HepG2 (cell line): ENCODE data around the gene NSD1. TPM values are rescaled to one million over a fixed set of nuclear protein-coding genes. Genes with fewer than 3 reads are reported as not detected.
"Not testable (repeated sequence)": the region's sequence is repeated elsewhere in the genome, so short reads cannot be mapped to it uniquely, and the experiment has no call there.

Experiments
- ATAC-seq: fragments of 200-7000 bp; cut with Tn5 transposase; 3 replicates; pipeline ENCODE4 v1.9.1; 2020; ENCODE audit warnings: mild to moderate bottlenecking, moderate library complexity
- BruUV-seq: library from RNA; stranded (reverse); fragments of 400-500 nt; replicated peaks from 2 replicates; lab custom pipeline; 2021; lab: Mats Ljungman, UMichigan
- CTCF ChIA-PET: fragments of 300-600 bp; formaldehyde crosslinking; extraction: SDS; loops from one replicate; lab custom pipeline; 2021; ENCODE audit warnings: low total read pairs, inconsistent platforms, low intra/inter-chr PET ratio; lab: Yijun Ruan, JAX
- POLR2A ChIA-PET: fragments of 350-600 bp; sonication (Branson Sonifier 250); formaldehyde crosslinking; loops from one replicate; lab custom pipeline; 2020; ENCODE audit warnings: antibody characterized with exemption, inconsistent platforms; lab: Yijun Ruan, JAX
- DNase-seq: peaks from one replicate; pipeline ENCODE4 v3.0.0-alpha.2; 2015; ENCODE audit warnings: low spot score
- FAIRE-seq: peaks from 3 replicates; lab custom pipeline; 2011; peaks lifted over from hg19 to GRCh38; lab: Jason Lieb, UNC
- H2AFZ ChIP-seq: one replicate; pipeline ENCODE4 v1.6.1; 2011; ENCODE audit warnings: low read length, inconsistent platforms
- H3K27ac ChIP-seq: fragments of 300-600 bp; 3 replicates; pipeline ENCODE4 v1.8.0; 2011; ENCODE audit warnings: mixed run types, mild to moderate bottlenecking, mixed read lengths, low read length, inconsistent platforms; ENCODE audit not compliant: insufficient read depth; ENCODE audit errors: extremely low read length
- H3K27me3 ChIP-seq, 2 experiments: fragments of 200-600 bp in 1 of 2; 2 replicates in 1 of 2; 3 replicates in 1 of 2; pipeline versions ENCODE4 v1.6.0 to v1.8.0; 2011; ENCODE audit warnings: low read length in 2 of 2, mild to moderate bottlenecking in 2 of 2, moderate library complexity in 2 of 2, inconsistent platforms in 1 of 2; ENCODE audit not compliant: insufficient read depth in 2 of 2, control insufficient read depth in 1 of 2
- H3K36me3 ChIP-seq, 2 experiments: fragments of 200-600 bp in 1 of 2; replicated peaks in 1 of 2; 2 replicates in 1 of 2; 3 replicates in 1 of 2; pipeline versions ENCODE4 v1.5.1 to v1.8.0; 2011; ENCODE audit warnings: low read length in 2 of 2, inconsistent platforms in 1 of 2; ENCODE audit not compliant: insufficient read depth in 2 of 2, control insufficient read depth in 1 of 2
- H3K4me1 ChIP-seq: 2 replicates; pipeline ENCODE4 v1.5.1; 2012; ENCODE audit warnings: low read length, inconsistent platforms; ENCODE audit not compliant: insufficient read depth
- H3K4me2 ChIP-seq: 2 replicates; pipeline ENCODE4 v1.6.0; 2011; ENCODE audit warnings: low read depth, low read length, inconsistent platforms
- H3K4me3 ChIP-seq, 3 experiments: fragments of 200-600 bp in 1 of 3; sonication (generic), shearing (Covaris generic) in 1 of 3; replicated peaks in 1 of 3; 2 replicates each; pipeline ENCODE4 v1.5.1; 2011 to 2016; ENCODE audit warnings: low read length in 3 of 3, inconsistent platforms in 2 of 3, low read depth in 2 of 3, mild to moderate bottlenecking in 2 of 3, control low read depth in 1 of 3, mixed read lengths in 1 of 3; ENCODE audit not compliant: insufficient read depth in 1 of 3
- H3K79me2 ChIP-seq: one replicate; pipeline ENCODE4 v1.6.1; 2011; ENCODE audit warnings: low read length, inconsistent platforms; ENCODE audit not compliant: insufficient read depth
- H3K9ac ChIP-seq: 2 replicates; pipeline ENCODE4 v1.6.0; 2011; ENCODE audit warnings: mild to moderate bottlenecking, low read depth, low read length, inconsistent platforms; ENCODE audit not compliant: insufficient read depth
- H3K9me3 ChIP-seq: 2 replicates; pipeline ENCODE4 v1.5.1; 2012; ENCODE audit warnings: mild to moderate bottlenecking, low read length
- H4K20me1 ChIP-seq: 2 replicates; pipeline ENCODE4 v1.6.0; 2011; ENCODE audit warnings: inconsistent platforms, mild to moderate bottlenecking, low read length, moderate library complexity; ENCODE audit not compliant: insufficient read depth
- KLF9 ChIP-seq: IDR thresholded peaks from 2 replicates; pipeline ENCODE4 v1.6.1; 2016; ENCODE audit warnings: low read depth
- ZNF7 ChIP-seq: IDR thresholded peaks from 2 replicates; pipeline ENCODE4 v1.6.1; 2016; ENCODE audit warnings: missing biosample characterization, missing genetic modification reagents
- WGBS: methylation state at CpG from one replicate; pipeline ENCODE4 v1.1.6; 2017; ENCODE audit warnings: low lambda C conversion rate; 5-methylcytosine and 5-hydroxymethylcytosine counted together
- in situ Hi-C: cut with HindIII; loops from 2 replicates; pipeline ENCODE4 v1.10.0; 2017; ENCODE audit warnings: low pct_unique_long_range_greater_than_20kb; ENCODE audit not compliant: extremely low pct_ligation_motif_present
- intact Hi-C: fragments of 100-400 bp; cut with micrococcal nuclease; formaldehyde crosslinking; loops from one replicate; pipeline ENCODE4 v1.10.0; 2022; ENCODE audit not compliant: unreplicated experiment
- polyA plus RNA-seq, 8 experiments: library from polyadenylated mRNA; depleted of rRNA in 3 of 8; stranded (reverse) in 7 of 8; unstranded in 1 of 8; fragments of >200 nt; fragmentation: Illumina TruSeq in 4 of 8; extraction: Trizol in 4 of 8; gene quantifications; 2 replicates each; pipeline versions ENCODE4 v1.2.1 to v1.2.3, GENCODE V29; 2011 to 2016; ENCODE audit warnings: low read depth in 4 of 8, missing spikeins in 1 of 8, mixed read lengths in 1 of 8; ENCODE audit not compliant: insufficient read depth in 1 of 8
- total RNA-seq, 5 experiments: library from RNA; depleted of rRNA; stranded (reverse); fragments of >200 nt; fragmentation: Illumina TruSeq; extraction: Trizol; gene quantifications; 2 replicates each; pipeline ENCODE4 v1.2.3, GENCODE V29; 2016; ENCODE audit warnings: low read depth in 1 of 5

The NSD1 gene
- total and polyA plus RNA-seq, 2 of the 13 experiments (the other 11 are each of a cell fraction or from before 2014, with no cell fraction given): 0.01 to 0.09 TPM

GRCh38 chr5:177146891-177147638 is 13.5 kb downstream of the NSD1 start:
- TF ChIP-seq KLF9 (CRISPR knock-in tag): no peak
- peak; percentile 81; the same call in 1 of the 2 replicates for TF ChIP-seq ZNF7 (CRISPR knock-in tag)
- Histone ChIP-seq H3K36me3 (no peaks in the 10 kb centered on the region), H3K27ac (no peak overlapping the region), H3K27me3 (no peaks in the 10 kb centered on the region; a peak in 1 of 5 replicates), H4K20me1 (no peaks in the 10 kb centered on the region), H3K9ac (no peak overlapping the region), H3K4me2 (no peak overlapping the region), H2AFZ (no peak overlapping the region), H3K9me3 (no peaks in the 10 kb centered on the region), H3K4me3 (no peak overlapping the region), H3K79me2 (no peaks in the 10 kb centered on the region), H3K4me1 (no peaks in the 10 kb centered on the region)
- in situ Hi-C loops (no loop called here), intact Hi-C loops (no loop called here)
- DNase-seq (no peak), FAIRE-seq (no peak), ATAC-seq (no peak)
- ChIA-PET CTCF (no interaction called here), POLR2A (no interaction called here)
- BruUV-seq: no TSS peak
- WGBS: 63% methylated on average over 17 of the region's 17 CpGs

- in situ Hi-C loops, H3K9me3 ChIP-seq, H3K36me3 ChIP-seq, BruUV-seq, ATAC-seq, H3K4me2 ChIP-seq, H3K4me3 ChIP-seq, H3K4me1 ChIP-seq, DNase-seq, H2AFZ ChIP-seq, intact Hi-C loops, FAIRE-seq, H3K27me3 ChIP-seq, POLR2A ChIA-PET, CTCF ChIA-PET, H4K20me1 ChIP-seq, H3K79me2 ChIP-seq, H3K9ac ChIP-seq, H3K27ac ChIP-seq: not testable (repeated sequence)
- 54% methylated on average over 17 of the region's 17 CpGs for WGBS
Observed at GRCh38 chr5:177150061-177150460, 16.5 kb downstream of the NSD1 start.
